DOHH2 (cell line): ENCODE measurements around the gene IL22RA1.

Experiments used
- H3F3A ChIP-seq: fragments of 200-600 bp; sonication (generic), shearing (Covaris generic); 2 replicates; pipeline ENCODE4 v1.6.0; 2016; ENCODE audit warnings: antibody characterized with exemption, mild to moderate bottlenecking; ENCODE audit not compliant: control insufficient read depth, insufficient read depth
- H3K27ac ChIP-seq: fragments of 200-600 bp; sonication (generic); 2 replicates; pipeline ENCODE4 v1.5.1; 2014; ENCODE audit warnings: low read depth, mild to moderate bottlenecking, low read length, moderate library complexity
- H3K27me3 ChIP-seq: fragments of 200-600 bp; sonication (generic); 2 replicates; pipeline ENCODE4 v1.6.1; 2014; ENCODE audit warnings: mild to moderate bottlenecking, low read length, mixed read lengths; ENCODE audit not compliant: control insufficient read depth
- H3K36me3 ChIP-seq: fragments of 200-600 bp; sonication (generic); 2 replicates; pipeline ENCODE4 v1.6.1; 2014; ENCODE audit warnings: mild to moderate bottlenecking, low read length, moderate library complexity, mixed read lengths; ENCODE audit not compliant: control insufficient read depth
- H3K4me1 ChIP-seq: fragments of 200-600 bp; sonication (generic); 2 replicates; pipeline ENCODE4 v1.6.1; 2014; ENCODE audit warnings: mild to moderate bottlenecking, low read length, mixed read lengths; ENCODE audit not compliant: control insufficient read depth
- H3K4me2 ChIP-seq: fragments of 200-600 bp; sonication (generic); 2 replicates; pipeline ENCODE4 v1.6.0; 2014; ENCODE audit warnings: mild to moderate bottlenecking, low read length, moderate library complexity
- H3K4me3 ChIP-seq: fragments of 200-600 bp; sonication (generic); 2 replicates; pipeline ENCODE4 v1.5.1; 2014; ENCODE audit warnings: mild to moderate bottlenecking, low read length, mixed read lengths
- H3K79me2 ChIP-seq: fragments of 200-600 bp; sonication (generic); 2 replicates; pipeline ENCODE4 v1.6.1; 2014; ENCODE audit warnings: mild to moderate bottlenecking, low read length, mixed read lengths; ENCODE audit not compliant: control insufficient read depth
- H3K9me2 ChIP-seq: fragments of 200-600 bp; sonication (generic); replicated peaks from 2 replicates; pipeline ENCODE4 v1.6.1; 2014; ENCODE audit warnings: mild to moderate bottlenecking, low read length, mixed read lengths; ENCODE audit not compliant: control insufficient read depth
- H3K9me3 ChIP-seq: fragments of 200-600 bp; sonication (generic); 2 replicates; pipeline ENCODE4 v1.6.1; 2014; ENCODE audit warnings: antibody characterized with exemption, low read length, mixed read lengths; ENCODE audit not compliant: control insufficient read depth, insufficient read depth
- H4K20me1 ChIP-seq: fragments of 200-600 bp; sonication (generic); 2 replicates; pipeline ENCODE4 v1.6.0; 2014; ENCODE audit warnings: low read depth, mild to moderate bottlenecking, antibody characterized with exemption, low read length, moderate library complexity; ENCODE audit not compliant: control insufficient read depth, insufficient read depth
- EZH2phosphoT487 ChIP-seq: fragments of 200-600 bp; sonication (generic); IDR thresholded peaks from 2 replicates; pipeline ENCODE4 v1.6.1; 2017; ENCODE audit warnings: borderline replicate concordance, mild to moderate bottlenecking, antibody characterized with exemption, low read length, moderate library complexity, mixed read lengths
- TF ChIP-seq, protein P1 (sequence below): fragments of 200-600 bp; sonication (generic); IDR thresholded peaks from one replicate; pipeline ENCODE4 v1.5.1; 2014; ENCODE audit warnings: antibody characterized with exemption, mild to moderate bottlenecking, low read depth, low read length; ENCODE audit not compliant: poor library complexity, severe bottlenecking

Gene IL22RA1

DNA sequence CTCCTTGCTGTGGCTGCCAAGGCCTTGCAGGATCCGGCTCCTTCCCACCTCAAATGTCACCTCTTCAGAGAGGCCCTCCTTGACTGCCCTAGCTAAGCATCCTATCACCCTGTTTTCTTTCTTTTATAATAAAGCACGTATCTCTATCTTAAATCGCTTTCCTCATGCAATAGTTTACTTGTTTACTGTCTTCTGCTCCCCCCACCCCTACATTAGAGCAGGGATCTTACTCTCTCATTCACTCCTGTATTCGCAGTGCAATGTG, 67.4 kb downstream of the IL22RA1 start:
- Histone ChIP-seq H3K36me3 (no peaks in the 10 kb centered on the region), H3K27ac (no peak overlapping the region), H4K20me1 (no peaks in the 10 kb centered on the region), H3F3A (no peaks in the 10 kb centered on the region), H3K4me2 (no peak overlapping the region), H3K27me3 (peaks cover 8% of the 10 kb centered on the region), H3K79me2 (no peaks in the 10 kb centered on the region), H3K9me2 (no peaks in the 10 kb centered on the region), H3K9me3 (no peaks in the 10 kb centered on the region), H3K4me3 (no peak overlapping the region), H3K4me1 (peaks cover 7% of the 10 kb centered on the region)
- TF ChIP-seq, protein P1, sequence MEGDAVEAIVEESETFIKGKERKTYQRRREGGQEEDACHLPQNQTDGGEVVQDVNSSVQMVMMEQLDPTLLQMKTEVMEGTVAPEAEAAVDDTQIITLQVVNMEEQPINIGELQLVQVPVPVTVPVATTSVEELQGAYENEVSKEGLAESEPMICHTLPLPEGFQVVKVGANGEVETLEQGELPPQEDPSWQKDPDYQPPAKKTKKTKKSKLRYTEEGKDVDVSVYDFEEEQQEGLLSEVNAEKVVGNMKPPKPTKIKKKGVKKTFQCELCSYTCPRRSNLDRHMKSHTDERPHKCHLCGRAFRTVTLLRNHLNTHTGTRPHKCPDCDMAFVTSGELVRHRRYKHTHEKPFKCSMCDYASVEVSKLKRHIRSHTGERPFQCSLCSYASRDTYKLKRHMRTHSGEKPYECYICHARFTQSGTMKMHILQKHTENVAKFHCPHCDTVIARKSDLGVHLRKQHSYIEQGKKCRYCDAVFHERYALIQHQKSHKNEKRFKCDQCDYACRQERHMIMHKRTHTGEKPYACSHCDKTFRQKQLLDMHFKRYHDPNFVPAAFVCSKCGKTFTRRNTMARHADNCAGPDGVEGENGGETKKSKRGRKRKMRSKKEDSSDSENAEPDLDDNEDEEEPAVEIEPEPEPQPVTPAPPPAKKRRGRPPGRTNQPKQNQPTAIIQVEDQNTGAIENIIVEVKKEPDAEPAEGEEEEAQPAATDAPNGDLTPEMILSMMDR, result no peak
- TF ChIP-seq EZH2phosphoT487, result no peak

DNA sequence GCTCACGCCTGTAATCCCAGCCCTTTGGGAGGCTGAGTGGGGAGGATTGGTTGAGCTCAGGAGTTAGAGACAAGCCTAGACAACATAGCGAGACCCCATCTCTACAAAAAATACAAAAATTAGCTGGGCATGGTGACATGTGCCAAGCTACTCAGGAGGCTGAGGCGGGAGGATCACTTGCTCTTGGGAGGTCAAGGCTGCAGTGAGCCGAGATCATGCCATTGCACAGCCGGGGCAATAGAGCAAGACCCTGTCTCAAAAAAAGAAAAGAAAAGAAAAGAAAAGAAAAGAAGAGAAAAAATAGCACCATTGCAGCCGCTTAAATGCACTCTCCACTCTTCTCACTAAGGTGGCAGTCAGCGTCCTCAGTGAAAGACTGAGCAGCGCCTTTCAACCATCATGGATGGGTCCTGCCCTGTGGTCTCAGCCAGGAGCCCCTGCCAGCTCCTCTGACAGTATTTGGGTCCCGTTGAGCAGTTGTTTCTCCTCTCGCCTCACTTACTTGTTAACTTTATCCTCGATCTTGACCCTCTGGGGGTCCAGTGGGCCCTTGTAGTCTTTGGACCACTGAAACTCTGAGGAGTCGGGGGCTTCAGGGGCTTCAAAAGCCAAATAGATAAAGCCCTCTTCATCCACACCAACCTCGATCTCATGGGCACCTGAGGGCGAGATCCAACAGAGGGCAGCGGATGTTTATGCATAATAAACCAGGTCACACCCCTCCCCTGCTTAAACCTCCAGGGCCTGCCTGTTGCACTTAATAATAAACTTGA, 67.9 kb downstream of the IL22RA1 start:
- TF ChIP-seq EZH2phosphoT487, result no peak
- TF ChIP-seq, protein P1, result no peak
- Histone ChIP-seq H3K27me3 (peaks cover 8% of the 10 kb centered on the region), H3K27ac (no peak overlapping the region)

DNA sequence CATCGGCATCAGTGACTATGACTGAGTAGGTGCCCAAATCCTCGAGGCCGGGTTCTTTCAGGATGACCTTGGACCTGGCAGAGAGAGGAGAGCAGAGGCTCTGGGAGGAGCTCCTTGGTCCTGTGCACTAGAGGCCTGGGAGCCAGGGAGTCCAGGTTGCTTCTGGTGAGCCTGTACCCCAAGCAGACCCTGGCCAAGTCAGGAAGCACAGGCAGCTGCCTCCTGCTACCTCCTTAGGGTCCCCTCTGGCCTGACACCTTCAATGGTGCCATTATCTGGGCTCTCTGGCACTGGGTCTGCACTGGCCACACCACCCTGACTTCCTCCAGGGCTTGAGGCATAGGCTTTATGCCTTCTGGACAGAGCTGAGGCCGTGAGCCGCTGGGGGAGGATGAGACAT, 68.7 kb downstream of the IL22RA1 start:
- no peaks in the 10 kb centered on the region for H3K9me2 ChIP-seq
- H3K79me2 ChIP-seq, result no peaks in the 10 kb centered on the region
- TF ChIP-seq, protein P1, result no peak
- TF ChIP-seq EZH2phosphoT487, result no peak
- H3K4me1 ChIP-seq, result peaks cover 8% of the 10 kb centered on the region
- H3K27me3 ChIP-seq, result peaks cover 8% of the 10 kb centered on the region
- no peak overlapping the region for H3K4me2 ChIP-seq
- H3K9me3 ChIP-seq, result no peaks in the 10 kb centered on the region
- no peaks in the 10 kb centered on the region for H4K20me1 ChIP-seq
- no peaks in the 10 kb centered on the region for H3F3A ChIP-seq
- no peak overlapping the region for H3K27ac ChIP-seq
- no peaks in the 10 kb centered on the region for H3K36me3 ChIP-seq
- no peak overlapping the region for H3K4me3 ChIP-seq

More for the DNA sequence above, 67.9 kb downstream of the IL22RA1 start:
- H3K9me3 ChIP-seq, result no peaks in the 10 kb centered on the region
- no peak overlapping the region for H3K4me2 ChIP-seq
- H3F3A ChIP-seq, result no peaks in the 10 kb centered on the region
- no peaks in the 10 kb centered on the region for H3K79me2 ChIP-seq
- no peaks in the 10 kb centered on the region for H4K20me1 ChIP-seq
- H3K9me2 ChIP-seq, result no peaks in the 10 kb centered on the region
- peaks cover 7% of the 10 kb centered on the region for H3K4me1 ChIP-seq
- H3K36me3 ChIP-seq, result no peaks in the 10 kb centered on the region
- H3K4me3 ChIP-seq, result no peak overlapping the region
